ENCODE measurements around the gene TRPV3. TPM values are rescaled to one million over a fixed set of nuclear protein-coding genes. Genes with fewer than 3 reads are reported as not detected.

The TRPV3 gene
- total and polyA plus RNA-seq, 2 of the 8 experiments (the other 6 are each of a cell fraction or from before 2014, with no cell fraction given), result 0.56 to 1.0 TPM

GRCh38 chr17:3569534-3570137 is 12.0 kb upstream of the TRPV3 start:
- FAIRE-seq (no peak), DNase-seq (ENCODE audit: low read depth in 1 of 2, low spot score in 2 of 2) (no peak)
- Histone ChIP-seq H4K8ac (ENCODE audit: extremely low read depth, insufficient read depth, low read length) (no peak overlapping the region), H3K56ac (replicated peaks; ENCODE audit: insufficient read length, low read depth, low read length) (no peak overlapping the region), H2BK12ac (ENCODE audit: low read depth, low read length) (no peak overlapping the region), H3K23ac (ENCODE audit: insufficient read length) (no peak overlapping the region), H3K4ac (replicated peaks; ENCODE audit: insufficient read length, low read depth, low read length) (no peak overlapping the region), H2BK20ac (ENCODE audit: low read length) (no peak overlapping the region), H2BK15ac (ENCODE audit: low read length) (no peak overlapping the region), H2AK5ac (ENCODE audit: low read depth, low read length) (no peak overlapping the region), H4K5ac (ENCODE audit: insufficient read length, low read depth, low read length) (no peak overlapping the region), H3K4me1 (replicated peaks in 1 of 4; ENCODE audit: control insufficient read depth in 3 of 4, insufficient read depth in 4 of 4, low read length in 3 of 4) (no peaks in the 10 kb centered on the region), H3K79me1 (ENCODE audit: low read depth, low read length) (no peaks in the 10 kb centered on the region), H3K18ac (ENCODE audit: extremely low read depth, low read length) (no peak overlapping the region), H3K36me3 (ENCODE audit: control insufficient read depth in 2 of 4, insufficient read depth in 4 of 4, low read length in 3 of 4) (peaks cover 0 to 9% (median 1%) of the 10 kb centered on the region in 4 experiments; a peak in 3 of 8 replicates), H2AFZ (ENCODE audit: low read length) (no peak overlapping the region), H3K4me2 (ENCODE audit: insufficient read depth in 1 of 2, low read depth in 2 of 2, low read length in 2 of 2) (no peak overlapping the region), H2BK5ac (ENCODE audit: low read depth, low read length) (no peak overlapping the region), H3K27ac (ENCODE audit: low read depth, low read length) (no peak overlapping the region), H4K20me1 (replicated peaks in 1 of 2; ENCODE audit: control insufficient read depth in 1 of 2, insufficient read depth in 2 of 2, low read length in 2 of 2) (peaks cover 0 to 1% of the 10 kb centered on the region in 2 experiments), H2BK120ac (replicated peaks; ENCODE audit: low read depth, low read length) (no peak overlapping the region), H4K91ac (replicated peaks; ENCODE audit: insufficient read length, low read length) (no peak overlapping the region), H3K79me2 (ENCODE audit: control insufficient read depth in 1 of 2, insufficient read depth in 2 of 2, low read length in 2 of 2) (no peaks in the 10 kb centered on the region), H3K14ac (ENCODE audit: insufficient read length) (no peak overlapping the region), H3K4me3 (ENCODE audit: extremely low read depth in 1 of 4, insufficient read depth in 2 of 4, low read depth in 3 of 4, low read length in 4 of 4) (no peak overlapping the region), H3K9me3 (ENCODE audit: insufficient read depth in 2 of 2, low read depth in 1 of 2, low read length in 1 of 2) (no peaks in the 10 kb centered on the region), H3K27me3 (replicated peaks in 1 of 4; ENCODE audit: control insufficient read depth in 3 of 4, extremely low read depth in 1 of 4, insufficient read depth in 3 of 4, low read length in 3 of 4) (no peaks in the 10 kb centered on the region), H3K9ac (replicated peaks in 1 of 4; ENCODE audit: extremely low read depth in 1 of 4, low read depth in 3 of 4, low read length in 3 of 4) (no peak overlapping the region), H3K23me2 (ENCODE audit: low read depth, low read length) (no peaks in the 10 kb centered on the region)
- POLR2A ChIA-PET (ENCODE audit: partially characterized antibody), result interaction anchor here (0.6 kb wide), 1 partner anchor 686 kb away, joined by 3 read pairs; no protein-coding TSS in a partner anchor
- TF ChIP-seq RAD21 (IDR thresholded peaks at IDR 0.05 in 1 of 2, conservative IDR thresholded peaks at IDR 0.05 in 1 of 2; ENCODE audit: low read depth in 2 of 2, low read length in 2 of 2), result no peak
- CTCF ChIA-PET (ENCODE audit: partially characterized antibody), result no interaction called here
- WGBS, 2 experiments (ENCODE audit: extremely low coverage in 1 of 2, insufficient coverage in 1 of 2, insufficient read length in 1 of 2, insufficient replicate concordance in 2 of 2, low coverage in 1 of 2, low lambda C conversion rate in 2 of 2, missing lambda C conversion rate in 1 of 2), result 92% methylated on average over 5 of the region's 9 CpGs; no CpG with 5 or more reads in 1 of the 2 experiments

All from H1 (cell line).